Measurements from ENCODE around the gene HIRA. TPM values are rescaled to one million over a fixed set of nuclear protein-coding genes. Genes with fewer than 3 reads are reported as not detected.

Gene HIRA
- total and polyA plus RNA-seq, 4 donors = 4.1 to 32.5 (median 23.0) TPM

DNA sequence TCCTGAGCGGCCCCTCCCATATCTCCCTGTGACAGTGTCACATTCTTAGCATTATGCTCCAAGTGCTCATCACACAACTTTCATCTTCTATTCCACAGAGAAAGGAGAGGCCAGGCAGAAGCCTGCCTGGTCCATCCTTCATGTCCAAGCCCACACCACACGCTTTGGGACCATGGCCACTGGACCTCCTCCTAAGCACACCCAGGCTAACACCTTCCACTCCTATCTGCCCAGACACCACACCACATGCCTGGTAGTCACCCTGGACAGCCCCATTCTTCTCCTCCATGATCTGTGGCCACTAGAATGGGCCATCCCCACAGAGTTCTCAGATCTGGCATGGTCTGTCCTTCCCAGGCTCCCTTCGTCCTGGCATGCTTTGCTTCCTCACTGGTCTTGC is 55.3 kb downstream of the HIRA start:
- DNase-seq (ENCODE audit: low spot score) = no peak

DNA sequence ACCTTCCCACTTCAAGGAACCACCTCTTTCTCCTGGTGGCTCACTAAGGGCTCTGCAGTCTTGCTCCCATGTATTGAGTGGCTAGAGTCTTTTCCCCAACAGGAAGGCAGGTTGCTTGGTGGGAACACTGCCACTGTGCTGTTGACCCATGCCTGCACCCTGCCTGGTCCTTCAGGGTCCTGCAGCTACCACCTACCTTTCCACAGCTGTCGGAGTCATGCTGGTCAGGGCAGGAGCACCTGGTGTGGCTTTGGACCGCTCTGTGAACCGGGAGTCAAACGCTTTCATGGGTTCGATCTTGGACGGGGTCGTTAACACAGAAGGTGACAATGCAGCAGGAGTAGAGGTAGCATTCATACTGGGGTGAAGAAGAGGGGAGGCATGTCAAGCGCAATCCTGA is 56.1 kb downstream of the HIRA start:
- Histone ChIP-seq H3K4me3 (ENCODE audit: low read depth in 1 of 3, low read length in 3 of 3) (no peak overlapping the region), H3K9me3 (ENCODE audit: control insufficient read depth in 4 of 4, low read length in 3 of 4) (no peaks in the 10 kb centered on the region), H3K4me1 (ENCODE audit: control insufficient read depth in 4 of 4, insufficient read depth in 4 of 4, low read length in 3 of 4) (peaks cover 0 to 15% (median 6%) of the 10 kb centered on the region in 4 donors), H3K27me3 (ENCODE audit: control insufficient read depth in 4 of 4, insufficient read depth in 4 of 4, low read length in 3 of 4) (no peaks in the 10 kb centered on the region), H3K9ac (ENCODE audit: low read depth in 1 of 2, low read length in 2 of 2) (no peak overlapping the region), H3K36me3 (ENCODE audit: control insufficient read depth in 4 of 4, insufficient read depth in 3 of 4, low read depth in 1 of 4, low read length in 3 of 4) (peaks cover 11 to 69% (median 43%) of the 10 kb centered on the region in 4 donors), H3K27ac (ENCODE audit: low read depth in 1 of 2, low read length in 2 of 2) (no peak overlapping the region)
- WGBS = 96% methylated on average over 8 of the region's 8 CpGs
- DNase-seq (ENCODE audit: low spot score) = no peak
- TF ChIP-seq NR2F2 (IDR thresholded peaks at IDR 0.05) = no peak
- no peak for TF ChIP-seq RAD21 (IDR thresholded peaks at IDR 0.05)
- no peak for TF ChIP-seq HNF4G (IDR thresholded peaks at IDR 0.05)
- TF ChIP-seq, protein P1, sequence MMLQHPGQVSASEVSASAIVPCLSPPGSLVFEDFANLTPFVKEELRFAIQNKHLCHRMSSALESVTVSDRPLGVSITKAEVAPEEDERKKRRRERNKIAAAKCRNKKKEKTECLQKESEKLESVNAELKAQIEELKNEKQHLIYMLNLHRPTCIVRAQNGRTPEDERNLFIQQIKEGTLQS (IDR thresholded peaks at IDR 0.05) = no peak
- TF ChIP-seq, protein P2, sequence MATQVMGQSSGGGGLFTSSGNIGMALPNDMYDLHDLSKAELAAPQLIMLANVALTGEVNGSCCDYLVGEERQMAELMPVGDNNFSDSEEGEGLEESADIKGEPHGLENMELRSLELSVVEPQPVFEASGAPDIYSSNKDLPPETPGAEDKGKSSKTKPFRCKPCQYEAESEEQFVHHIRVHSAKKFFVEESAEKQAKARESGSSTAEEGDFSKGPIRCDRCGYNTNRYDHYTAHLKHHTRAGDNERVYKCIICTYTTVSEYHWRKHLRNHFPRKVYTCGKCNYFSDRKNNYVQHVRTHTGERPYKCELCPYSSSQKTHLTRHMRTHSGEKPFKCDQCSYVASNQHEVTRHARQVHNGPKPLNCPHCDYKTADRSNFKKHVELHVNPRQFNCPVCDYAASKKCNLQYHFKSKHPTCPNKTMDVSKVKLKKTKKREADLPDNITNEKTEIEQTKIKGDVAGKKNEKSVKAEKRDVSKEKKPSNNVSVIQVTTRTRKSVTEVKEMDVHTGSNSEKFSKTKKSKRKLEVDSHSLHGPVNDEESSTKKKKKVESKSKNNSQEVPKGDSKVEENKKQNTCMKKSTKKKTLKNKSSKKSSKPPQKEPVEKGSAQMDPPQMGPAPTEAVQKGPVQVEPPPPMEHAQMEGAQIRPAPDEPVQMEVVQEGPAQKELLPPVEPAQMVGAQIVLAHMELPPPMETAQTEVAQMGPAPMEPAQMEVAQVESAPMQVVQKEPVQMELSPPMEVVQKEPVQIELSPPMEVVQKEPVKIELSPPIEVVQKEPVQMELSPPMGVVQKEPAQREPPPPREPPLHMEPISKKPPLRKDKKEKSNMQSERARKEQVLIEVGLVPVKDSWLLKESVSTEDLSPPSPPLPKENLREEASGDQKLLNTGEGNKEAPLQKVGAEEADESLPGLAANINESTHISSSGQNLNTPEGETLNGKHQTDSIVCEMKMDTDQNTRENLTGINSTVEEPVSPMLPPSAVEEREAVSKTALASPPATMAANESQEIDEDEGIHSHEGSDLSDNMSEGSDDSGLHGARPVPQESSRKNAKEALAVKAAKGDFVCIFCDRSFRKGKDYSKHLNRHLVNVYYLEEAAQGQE (IDR thresholded peaks at IDR 0.05) = no peak
- no peak for TF ChIP-seq TAF1 (conservative IDR thresholded peaks at IDR 0.05)
- no peak for TF ChIP-seq SP1 (IDR thresholded peaks at IDR 0.05)
- TF ChIP-seq RXRA (IDR thresholded peaks at IDR 0.05) = no peak
- TF ChIP-seq, protein P3, sequence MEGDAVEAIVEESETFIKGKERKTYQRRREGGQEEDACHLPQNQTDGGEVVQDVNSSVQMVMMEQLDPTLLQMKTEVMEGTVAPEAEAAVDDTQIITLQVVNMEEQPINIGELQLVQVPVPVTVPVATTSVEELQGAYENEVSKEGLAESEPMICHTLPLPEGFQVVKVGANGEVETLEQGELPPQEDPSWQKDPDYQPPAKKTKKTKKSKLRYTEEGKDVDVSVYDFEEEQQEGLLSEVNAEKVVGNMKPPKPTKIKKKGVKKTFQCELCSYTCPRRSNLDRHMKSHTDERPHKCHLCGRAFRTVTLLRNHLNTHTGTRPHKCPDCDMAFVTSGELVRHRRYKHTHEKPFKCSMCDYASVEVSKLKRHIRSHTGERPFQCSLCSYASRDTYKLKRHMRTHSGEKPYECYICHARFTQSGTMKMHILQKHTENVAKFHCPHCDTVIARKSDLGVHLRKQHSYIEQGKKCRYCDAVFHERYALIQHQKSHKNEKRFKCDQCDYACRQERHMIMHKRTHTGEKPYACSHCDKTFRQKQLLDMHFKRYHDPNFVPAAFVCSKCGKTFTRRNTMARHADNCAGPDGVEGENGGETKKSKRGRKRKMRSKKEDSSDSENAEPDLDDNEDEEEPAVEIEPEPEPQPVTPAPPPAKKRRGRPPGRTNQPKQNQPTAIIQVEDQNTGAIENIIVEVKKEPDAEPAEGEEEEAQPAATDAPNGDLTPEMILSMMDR (IDR thresholded peaks at IDR 0.05; ENCODE audit: low read depth, low read length, missing input control) = no peak
- TF ChIP-seq FOXA2 (IDR thresholded peaks at IDR 0.05) = no peak
- TF ChIP-seq HNF4A (conservative IDR thresholded peaks at IDR 0.05) = no peak

More for the DNA sequence above, 55.3 kb downstream of the HIRA start:
- Histone ChIP-seq H3K27ac (ENCODE audit: low read depth in 1 of 2, low read length in 2 of 2) (no peak overlapping the region), H3K4me1 (ENCODE audit: control insufficient read depth in 4 of 4, insufficient read depth in 4 of 4, low read length in 3 of 4) (peaks cover 0 to 15% (median 6%) of the 10 kb centered on the region in 4 donors), H3K9me3 (ENCODE audit: control insufficient read depth in 4 of 4, low read length in 3 of 4) (no peaks in the 10 kb centered on the region), H3K27me3 (ENCODE audit: control insufficient read depth in 4 of 4, insufficient read depth in 4 of 4, low read length in 3 of 4) (no peaks in the 10 kb centered on the region), H3K9ac (ENCODE audit: low read depth in 1 of 2, low read length in 2 of 2) (no peak overlapping the region), H3K4me3 (ENCODE audit: low read depth in 1 of 3, low read length in 3 of 3) (no peak overlapping the region), H3K36me3 (ENCODE audit: control insufficient read depth in 4 of 4, insufficient read depth in 3 of 4, low read depth in 1 of 4, low read length in 3 of 4) (peaks cover 11 to 61% (median 38%) of the 10 kb centered on the region in 4 donors)
- 96% methylated on average over 3 of the region's 3 CpGs for WGBS
- TF ChIP-seq FOXA2 (IDR thresholded peaks at IDR 0.05) (no peak), RAD21 (IDR thresholded peaks at IDR 0.05) (no peak), SP1 (IDR thresholded peaks at IDR 0.05) (no peak), YY1 (IDR thresholded peaks at IDR 0.05) (no peak), RXRA (IDR thresholded peaks at IDR 0.05) (no peak)
- TF ChIP-seq, protein P4, sequence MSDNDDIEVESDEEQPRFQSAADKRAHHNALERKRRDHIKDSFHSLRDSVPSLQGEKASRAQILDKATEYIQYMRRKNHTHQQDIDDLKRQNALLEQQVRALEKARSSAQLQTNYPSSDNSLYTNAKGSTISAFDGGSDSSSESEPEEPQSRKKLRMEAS (IDR thresholded peaks at IDR 0.05) = no peak
- TF ChIP-seq, protein P1 (IDR thresholded peaks at IDR 0.05) = no peak
